Naive B cell (primary cell): ENCODE results near the gene AGAP6. TPM values are rescaled to one million over a fixed set of nuclear protein-coding genes. Genes with fewer than 3 reads are reported as not detected.
"Not testable (repeated sequence)": the region's sequence is repeated elsewhere in the genome, so short reads cannot be mapped to it uniquely, and the experiment has no call there.

ENCODE experiments used
- ATAC-seq, 2 donors: fragments of 150-1000 bp; cut with Tn5 transposase; 2 replicates each; pipeline ENCODE4 v1.10.0; 2021; ENCODE audit warnings: low read depth in 2 of 2, mild to moderate bottlenecking in 2 of 2, moderate library complexity in 2 of 2
- DNase-seq: peaks from one replicate; pipeline ENCODE4 v3.0.0; 2022
- H3K27ac Mint-ChIP-seq, 6 donors: one replicate each; pipeline ENCODE4 v1.8.0; 2020 to 2022; ENCODE audit warnings: mild to moderate bottlenecking in 6 of 6, mixed read lengths in 6 of 6, moderate library complexity in 5 of 6, inconsistent platforms in 2 of 6
- H3K27me3 Mint-ChIP-seq, 3 donors: one replicate each; pipeline ENCODE4 v1.8.0; 2021 to 2022; ENCODE audit warnings: mixed read lengths in 3 of 3, mild to moderate bottlenecking in 1 of 3
- H3K36me3 Mint-ChIP-seq, 2 donors: one replicate each; pipeline ENCODE4 v1.8.0; 2020 to 2022; ENCODE audit warnings: mixed read lengths in 2 of 2, inconsistent platforms in 1 of 2, mild to moderate bottlenecking in 1 of 2
- H3K4me1 Mint-ChIP-seq, 3 donors: one replicate each; pipeline ENCODE4 v1.8.0; 2020 to 2022; ENCODE audit warnings: mixed read lengths in 3 of 3, inconsistent platforms in 1 of 3, mild to moderate bottlenecking in 1 of 3, moderate library complexity in 1 of 3
- H3K4me3 Mint-ChIP-seq, 8 donors: one replicate each; pipeline ENCODE4 v1.8.0; 2020 to 2022; ENCODE audit warnings: mild to moderate bottlenecking in 8 of 8, mixed read lengths in 8 of 8, moderate library complexity in 8 of 8, inconsistent platforms in 2 of 8
- H3K9me3 Mint-ChIP-seq, 7 donors: one replicate each; pipeline ENCODE4 v1.8.0; 2020 to 2022; ENCODE audit warnings: mixed read lengths in 7 of 7, mild to moderate bottlenecking in 5 of 7, inconsistent platforms in 2 of 7, moderate library complexity in 1 of 7
- polyA plus RNA-seq, 6 donors: library from polyadenylated mRNA; unstranded; fragments of 300-500 nt; fragmentation: Illumina TruSeq; gene quantifications; one replicate each; pipeline ENCODE4 v1.2.3, GENCODE V29; 2021; ENCODE audit warnings: low read depth in 6 of 6

The AGAP6 gene
- polyA plus RNA-seq, 6 donors from 2014 or later, result 0.36 to 3.3 (median 1.2) TPM

DNA sequence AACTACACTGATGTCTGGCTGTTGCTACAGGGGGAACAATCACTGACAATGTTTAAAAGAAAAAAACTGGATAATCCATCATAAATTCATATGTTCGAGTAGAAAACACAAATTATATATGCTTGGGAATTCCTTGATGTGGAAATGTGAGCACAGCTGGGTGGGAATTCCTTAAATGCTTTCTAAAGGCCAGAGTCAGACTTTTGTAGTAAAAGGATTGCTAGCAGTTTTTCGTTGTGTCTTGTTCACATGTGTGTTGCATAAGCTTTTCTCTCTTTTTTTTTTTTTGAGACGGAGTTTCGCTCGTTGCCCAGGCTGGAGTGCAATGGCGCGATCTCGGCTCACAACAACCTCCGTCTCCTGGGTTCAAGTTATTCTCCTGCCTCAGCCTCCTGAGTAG, 58.3 kb downstream of the AGAP6 start:
- not testable (repeated sequence) for H3K4me1 Mint-ChIP-seq, H3K4me3 Mint-ChIP-seq, H3K9me3 Mint-ChIP-seq, H3K27ac Mint-ChIP-seq, DNase-seq, H3K27me3 Mint-ChIP-seq, H3K36me3 Mint-ChIP-seq, ATAC-seq

GRCh38 chr10:50047594-50047993, 59.4 kb downstream of the AGAP6 start:
- H3K27me3 Mint-ChIP-seq, DNase-seq, H3K27ac Mint-ChIP-seq, H3K4me1 Mint-ChIP-seq, H3K36me3 Mint-ChIP-seq, H3K9me3 Mint-ChIP-seq, H3K4me3 Mint-ChIP-seq, ATAC-seq: not testable (repeated sequence)

DNA sequence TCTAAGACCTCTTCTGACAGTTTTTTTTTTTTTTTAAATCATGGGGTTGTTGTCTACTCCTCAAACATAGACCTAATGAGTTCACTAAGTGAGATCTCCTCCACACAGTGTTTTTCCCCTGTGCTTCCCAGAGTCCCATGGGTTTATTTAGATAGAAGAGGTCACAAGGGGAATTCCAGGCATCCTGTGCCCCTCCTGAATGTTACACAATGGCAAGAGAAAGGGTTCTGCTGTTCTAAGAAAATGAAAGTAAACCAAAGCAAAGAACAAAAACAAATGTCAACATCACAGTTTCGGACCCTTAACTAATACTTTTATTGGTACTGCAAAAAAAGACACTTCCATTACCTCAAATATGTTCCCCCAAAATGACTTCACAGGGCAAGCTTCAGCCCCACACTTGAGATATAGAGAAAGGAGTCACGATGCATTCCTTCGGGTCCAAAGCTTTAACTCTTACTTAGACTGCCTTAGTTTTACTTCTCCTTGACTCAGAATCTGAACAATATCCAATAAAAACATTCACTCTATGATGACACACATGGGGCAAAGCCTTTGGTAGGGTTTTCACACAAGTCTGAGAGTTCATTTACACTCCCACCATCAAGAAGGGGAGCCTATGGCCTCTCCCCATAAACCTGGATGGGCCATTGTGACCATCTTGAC, 63.9 kb downstream of the AGAP6 start:
- not testable (repeated sequence) for H3K4me1 Mint-ChIP-seq, H3K9me3 Mint-ChIP-seq, H3K4me3 Mint-ChIP-seq, H3K27me3 Mint-ChIP-seq, H3K27ac Mint-ChIP-seq, DNase-seq, H3K36me3 Mint-ChIP-seq, ATAC-seq

GRCh38 chr10:50052778-50053376, 64.7 kb downstream of the AGAP6 start:
- not testable (repeated sequence) for ATAC-seq, H3K4me1 Mint-ChIP-seq, H3K36me3 Mint-ChIP-seq, DNase-seq, H3K4me3 Mint-ChIP-seq, H3K27ac Mint-ChIP-seq, H3K27me3 Mint-ChIP-seq, H3K9me3 Mint-ChIP-seq

DNA sequence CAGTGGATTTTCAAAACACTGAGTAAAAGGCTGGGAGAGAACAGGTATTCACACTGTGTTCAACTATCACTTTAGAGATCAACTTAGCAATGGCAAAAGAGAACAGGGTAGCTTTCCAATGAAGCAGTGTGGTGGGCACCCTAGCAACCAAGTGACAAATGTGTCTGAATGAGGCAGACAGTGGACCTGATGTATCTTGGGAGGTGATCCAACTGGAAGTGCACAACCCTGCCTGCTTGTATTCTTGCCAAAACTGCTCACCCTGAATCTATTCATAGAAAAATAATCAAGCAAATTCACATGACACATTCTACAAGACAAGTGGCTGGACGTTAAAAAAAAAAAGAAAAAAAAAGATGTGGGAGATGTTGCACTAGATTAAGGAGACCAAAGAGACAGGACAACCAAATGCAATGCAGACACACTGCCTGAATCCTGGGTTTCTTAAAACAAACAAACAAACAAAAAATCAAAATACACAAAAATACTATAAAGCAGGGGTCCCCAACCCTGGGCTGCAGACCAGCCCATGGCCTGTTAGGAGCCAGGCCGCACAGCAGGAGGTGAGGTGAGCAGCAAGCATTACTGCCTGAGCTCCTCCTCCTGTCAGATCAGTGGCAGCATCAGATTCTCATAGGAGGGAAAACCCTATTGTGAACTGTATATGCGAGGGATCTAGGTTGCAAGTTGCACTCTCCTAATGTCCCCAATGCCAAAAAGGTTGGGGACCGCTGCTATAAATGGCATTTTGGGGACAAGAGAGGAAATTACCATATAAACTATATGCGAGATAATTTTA, 67.5 kb downstream of the AGAP6 start:
- not testable (repeated sequence) for H3K27ac Mint-ChIP-seq, H3K4me3 Mint-ChIP-seq, H3K9me3 Mint-ChIP-seq, ATAC-seq, H3K4me1 Mint-ChIP-seq, H3K36me3 Mint-ChIP-seq, DNase-seq, H3K27me3 Mint-ChIP-seq

GRCh38 chr10:50056654-50057053, 68.4 kb downstream of the AGAP6 start:
- DNase-seq, H3K4me1 Mint-ChIP-seq, ATAC-seq, H3K4me3 Mint-ChIP-seq, H3K27me3 Mint-ChIP-seq, H3K27ac Mint-ChIP-seq, H3K9me3 Mint-ChIP-seq, H3K36me3 Mint-ChIP-seq: not testable (repeated sequence)

DNA sequence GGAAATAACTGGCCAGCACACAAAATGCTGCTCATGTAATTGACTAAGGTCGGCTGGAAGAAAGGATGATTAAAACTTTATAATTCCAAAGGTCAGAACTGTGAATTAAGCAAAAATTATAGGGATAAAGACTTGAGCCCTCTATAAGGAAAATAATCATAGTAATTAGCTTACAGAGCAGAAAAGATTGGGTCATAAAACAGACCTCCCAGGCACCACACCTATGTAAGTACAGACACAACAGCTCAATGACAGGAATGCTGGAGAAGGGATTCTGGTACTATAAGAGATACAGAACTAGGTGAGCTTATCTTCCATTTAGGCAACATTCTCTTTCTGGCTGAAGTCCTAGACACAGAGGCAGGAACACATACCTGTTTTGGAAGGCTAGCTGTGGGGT, 70.5 kb downstream of the AGAP6 start:
- not testable (repeated sequence) for H3K4me3 Mint-ChIP-seq, H3K27me3 Mint-ChIP-seq, H3K4me1 Mint-ChIP-seq, DNase-seq, H3K36me3 Mint-ChIP-seq, ATAC-seq, H3K9me3 Mint-ChIP-seq
- H3K27ac Mint-ChIP-seq, result peak overlapping the region in 1 of 6 donors; percentile 39

GRCh38 chr10:50059946-50060345, 71.7 kb downstream of the AGAP6 start:
- not testable (repeated sequence) for DNase-seq, H3K36me3 Mint-ChIP-seq, H3K9me3 Mint-ChIP-seq, H3K4me1 Mint-ChIP-seq, H3K27ac Mint-ChIP-seq, H3K27me3 Mint-ChIP-seq, ATAC-seq, H3K4me3 Mint-ChIP-seq

Other genes with a start within 250 kb of the AGAP6 start
- not detected for gene OGDHL, start 226.1 kb upstream of the AGAP6 start, polyA plus RNA-seq
- gene PARG, start 46.4 kb upstream of the AGAP6 start, polyA plus RNA-seq, result 10 to 100 TPM in 3 of 6 donors, 1 to 10 TPM in 3; 4.3 to 18.9 (median 10.8) TPM
- 10 to 100 TPM in 5 of 6 donors, 1 to 10 TPM in 1; 10.0 to 35.4 (median 15.1) TPM for gene TIMM23B, start 46.4 kb upstream of the AGAP6 start, polyA plus RNA-seq
- gene WASHC2A, start 79.5 kb downstream of the AGAP6 start, polyA plus RNA-seq, result 10 to 100 TPM; 15.3 to 36.2 (median 20.6) TPM